HepG2 (cell line): ENCODE data around the gene CCDC88A.

Source experiments
- CCAR2 ChIP-seq: fragments of 200-400 bp; formaldehyde crosslinking; optimal IDR thresholded peaks from 2 replicates; pipeline ENCODE3; 2018; ENCODE audit warnings: low read depth, mild to moderate bottlenecking, low read length, moderate library complexity
- HIC2 ChIP-seq: sonication (generic); formaldehyde crosslinking; IDR thresholded peaks from 2 replicates; pipeline ENCODE4 v1.9.0; 2022; ENCODE audit warnings: low read depth, missing genetic modification reagents
- RARG ChIP-seq: sonication (generic); formaldehyde crosslinking; IDR thresholded peaks from 2 replicates; pipeline ENCODE4 v1.4.0; 2020; ENCODE audit warnings: low read depth, mild to moderate bottlenecking, missing genetic modification reagents
- SP5 ChIP-seq: IDR thresholded peaks from 2 replicates; pipeline ENCODE4 v1.6.1; 2016; ENCODE audit warnings: low read depth, borderline replicate concordance
- SRY ChIP-seq: sonication (generic); formaldehyde crosslinking; IDR thresholded peaks from 2 replicates; pipeline ENCODE4 v1.8.0; 2022; ENCODE audit warnings: mild to moderate bottlenecking, missing genetic modification reagents
- TFDP1 ChIP-seq: IDR thresholded peaks from 2 replicates; pipeline ENCODE4 v1.6.1; 2016; ENCODE audit warnings: missing compliant biosample characterization, missing genetic modification reagents, borderline replicate concordance
- ZBTB7A ChIP-seq: sonication (generic); formaldehyde crosslinking; IDR thresholded peaks from 2 replicates; pipeline ENCODE4 v1.8.0; 2022; ENCODE audit warnings: mild to moderate bottlenecking, missing genetic modification reagents
- ZNF10 ChIP-seq: sonication (generic); formaldehyde crosslinking; IDR thresholded peaks from 2 replicates; pipeline ENCODE4 v1.4.0; 2020; ENCODE audit warnings: mild to moderate bottlenecking, low read depth, missing genetic modification reagents, borderline replicate concordance
- ZNF274 ChIP-seq: sonication (generic); formaldehyde crosslinking; IDR thresholded peaks from 2 replicates; pipeline ENCODE4 v1.5.1; 2020; ENCODE audit warnings: mild to moderate bottlenecking, missing genetic modification reagents
- ZZZ3 ChIP-seq: sonication (generic); formaldehyde crosslinking; IDR thresholded peaks from 2 replicates; pipeline ENCODE4 v1.4.0; 2020; ENCODE audit warnings: missing genetic modification reagents, mild to moderate bottlenecking, borderline replicate concordance

- TF ChIP-seq SP5 (no peak), TFDP1 (CRISPR knock-in tag) (no peak), ZBTB7A (CRISPR knock-in tag) (no peak), CCAR2 (no peak), RARG (CRISPR knock-in tag) (no peak), ZNF274 (CRISPR knock-in tag) (no peak), SRY (no peak), ZNF10 (CRISPR knock-in tag) (no peak), ZZZ3 (CRISPR knock-in tag) (no peak), HIC2 (CRISPR knock-in tag) (no peak)
Measured at GRCh38 chr2:55418512-55419232, 984 bp downstream of the CCDC88A start.
